Heart right ventricle (tissue), 16 donors: ENCODE measurements around the gene PCP2. TPM values are rescaled to one million over a fixed set of nuclear protein-coding genes. Genes with fewer than 3 reads are reported as not detected.

Source experiments
- ATAC-seq, 8 donors: fragments of 200-7000 bp; cut with Tn5 transposase; one replicate each; pipeline ENCODE4 v1.9.1; 2020; ENCODE audit warnings: mild to moderate bottlenecking in 8 of 8, moderate library complexity in 8 of 8, moderate number of reproducible peaks in 1 of 8
- DNase-seq, 2 donors: peaks; one replicate each; pipeline ENCODE4 v3.0.0-alpha.2; 2020
- H3K27ac ChIP-seq, 10 donors: fragments of 200-600 bp; sonication (generic) in 2 of 10; one replicate each; pipeline versions ENCODE4 v1.5.0 to v1.8.0; 2020 to 2022; ENCODE audit warnings: mild to moderate bottlenecking in 3 of 10
- H3K27me3 ChIP-seq, 7 donors: fragments of 200-600 bp; one replicate each; pipeline ENCODE4 v1.8.0; 2021 to 2022; ENCODE audit warnings: mild to moderate bottlenecking in 2 of 7
- H3K36me3 ChIP-seq, 9 donors: fragments of 200-600 bp; sonication (generic) in 1 of 9; one replicate each; pipeline versions ENCODE4 v1.5.0 to v1.8.0; 2020 to 2022; ENCODE audit warnings: mild to moderate bottlenecking in 2 of 9
- H3K4me1 ChIP-seq, 9 donors: fragments of 200-600 bp; sonication (generic) in 1 of 9; one replicate each; pipeline versions ENCODE4 v1.5.0 to v1.8.0; 2020 to 2022; ENCODE audit warnings: mild to moderate bottlenecking in 4 of 9
- H3K4me3 ChIP-seq, 10 donors: fragments of 200-600 bp; sonication (generic) in 2 of 10; one replicate each; pipeline versions ENCODE4 v1.5.0 to v1.8.0; 2020 to 2022; ENCODE audit warnings: mild to moderate bottlenecking in 7 of 10, moderate library complexity in 2 of 10
- H3K9me3 ChIP-seq, 11 donors: fragments of 200-600 bp in 10 of 11; sonication (generic) in 2 of 11; one replicate each; pipeline versions ENCODE4 v1.5.0 to v1.8.0; 2013 to 2022; ENCODE audit warnings: mild to moderate bottlenecking in 2 of 11, control low read depth in 1 of 11, moderate library complexity in 1 of 11
- CTCF ChIP-seq, 9 donors: fragments of 200-600 bp; sonication (generic) in 2 of 9; IDR thresholded peaks; one replicate each; pipeline versions ENCODE4 v1.5.0 to v1.8.0; 2021 to 2022; ENCODE audit warnings: antibody characterized with exemption in 9 of 9, mild to moderate bottlenecking in 5 of 9, moderate library complexity in 1 of 9
- WGBS, 2 donors: extraction: QIAGEN DNeasy Blood & Tissue Kit; methylation state at CpG; one replicate each; pipeline ENCODE4 v1.1.7; 2013; ENCODE audit warnings: inconsistent platforms in 1 of 2; 5-methylcytosine and 5-hydroxymethylcytosine counted together
- intact Hi-C, 10 donors: fragments of 100-400 bp; cut with DNase I; formaldehyde crosslinking; loops; one replicate each; pipeline versions ENCODE4 v1.11.1 to v1.14.2; 2022
- polyA plus RNA-seq, 2 donors: library from polyadenylated mRNA; stranded (reverse); fragments of 200-250 nt; gene quantifications; one replicate each; pipeline ENCODE4 v1.2.3, GENCODE V29; 2013
- total RNA-seq, 10 donors: library from RNA; stranded (reverse); fragmentation: NEBNext Ultra II Directional in 3 of 10; extraction: Animal tissue kit (Norgen Biotek cat#: 25700) in 3 of 10; gene quantifications; one replicate each; pipeline versions ENCODE4 v1.2.1 to v1.2.4, GENCODE V29; 2021 to 2023
- donor health status: Arrhythmogenic right ventricular cardiomyopathy.
- donor health status: ischemic (EF 13 %, LVEDD 7.1; RV severe dilation, severe dysfunction).
- donor health status: healthy with polysubstance abuse.
- donor health status: DM: no; HTN: yes; CAD: no.
- donor health status: DM: no; HTN: no; CAD: no.
- donor health status: ischemic (EF 25% LVEDD 6.9; RV normal size, moderate dysfunction).
- donor health status: ischemic (EF 25% LVEDD 5.7; RV mildly dilated, moderate dysfunction).
- donor health status: healthy.
- donor health status: DM: yes; HTN: yes; CAD: no.
- donor health status: Ischemic cardiomyopathy.
- donor health status: ischemic (EF 35%, LVEDD 5.7; RV mildly dilated, moderate dysfunction).
- donor health status: nonischemic (EF 11% LVEDD 7.7; RV severe dilation, severe dysfunction).
- donor health status: DM: yes; HTN: yes; CAD: no.
- donor health status: PGD.
- donor health status: ischemic (EF 29% LVEDD 5.4; RV normal size, mild dysfunction).
- donor health status: nonischemic (EF 23%, LVEDD 6.1; RV moderate dilation, normal function).

Gene PCP2
- total and polyA plus RNA-seq, 12 donors, result 0.35 to 3.8 (median 1.6) TPM; not detected in 2

GRCh38 chr19:7623725-7624603 lies 9.6 kb downstream of the PCP2 start:
- no peak for TF ChIP-seq CTCF (IDR thresholded peaks at IDR 0.05)
- Histone ChIP-seq H3K9me3 (no peaks in the 10 kb centered on the region), H3K27ac (no peak overlapping the region), H3K4me1 (peaks cover 9 to 27% (median 20%) of the 10 kb centered on the region in 9 donors), H3K4me3 (no peak overlapping the region), H3K36me3 (peaks cover 0 to 88% (median 45%) of the 10 kb centered on the region in 9 donors), H3K27me3 (no peaks in the 10 kb centered on the region)
- DNase-seq, result no peak
- intact Hi-C loops, result no loop called here
- WGBS, 2 donors, result 94% methylated on average over 39 of the region's 39 CpGs
- no peak for ATAC-seq

- Histone ChIP-seq H3K4me1 (peaks cover 3 to 24% (median 12%) of the 10 kb centered on the region in 9 donors), H3K36me3 (peaks cover 0 to 96% (median 52%) of the 10 kb centered on the region in 9 donors), H3K27ac (no peak overlapping the region), H3K9me3 (no peaks in the 10 kb centered on the region), H3K27me3 (no peaks in the 10 kb centered on the region), H3K4me3 (no peak overlapping the region)
- intact Hi-C loops, result no loop called here
- no peak for TF ChIP-seq CTCF (IDR thresholded peaks at IDR 0.05)
- 85 to 89% methylated on average over 16 of the region's 16 CpGs for WGBS, 2 donors
- ATAC-seq (no peak), DNase-seq (no peak)
Measured at GRCh38 chr19:7622933-7623685, 10.4 kb downstream of the PCP2 start.

GRCh38 chr19:7620442-7621412 lies 12.8 kb downstream of the PCP2 start:
- DNase-seq (no peak), ATAC-seq (no peak)
- H3K4me3 ChIP-seq, result no peak overlapping the region
- peaks cover 0 to 84% (median 47%) of the 10 kb centered on the region in 9 donors for H3K36me3 ChIP-seq
- no peak overlapping the region for H3K27ac ChIP-seq
- intact Hi-C loops, result no loop called here
- no peaks in the 10 kb centered on the region for H3K9me3 ChIP-seq
- no peaks in the 10 kb centered on the region for H3K27me3 ChIP-seq
- WGBS, 2 donors, result 94 to 96% methylated on average over 54 to 57 of the region's 57 CpGs
- no peak for TF ChIP-seq CTCF (IDR thresholded peaks at IDR 0.05)
- peaks cover 0 to 11% (median 2%) of the 10 kb centered on the region in 9 donors for H3K4me1 ChIP-seq
